GM18511 (cell line): Measurements from ENCODE around the gene CHCHD6.

ENCODE experiments used
- ATAC-seq: cut with Tn5 transposase; IDR thresholded peaks from one replicate; pipeline ENCODE4 v1.9.1; 2021; ENCODE audit warnings: mild to moderate bottlenecking, moderate library complexity; ENCODE audit not compliant: unreplicated experiment

The CHCHD6 gene

DNA sequence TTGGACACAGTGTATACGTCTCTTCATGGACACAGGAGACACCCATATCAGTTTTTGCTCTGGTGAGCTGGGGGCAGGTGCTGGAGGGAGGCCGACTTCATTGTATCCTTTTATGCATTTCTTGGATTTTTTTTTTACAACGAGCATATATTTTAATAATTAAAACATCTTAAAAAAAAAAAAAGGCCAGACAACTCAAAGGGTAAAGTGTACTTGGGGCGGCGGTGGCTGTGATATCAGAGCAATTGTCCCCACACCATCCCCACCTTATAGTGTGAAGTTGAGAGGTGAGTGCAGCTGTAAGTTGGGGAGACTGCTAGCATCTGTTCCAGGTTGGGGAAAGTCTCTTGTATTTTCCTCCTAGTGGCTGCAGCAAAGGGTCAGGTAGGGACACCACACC is 266.9 kb downstream of the CHCHD6 start:
- no peak for ATAC-seq

GRCh38 chr3:126971891-126972351 is 267.9 kb downstream of the CHCHD6 start:
- ATAC-seq: no peak

GRCh38 chr3:126972866-126973265 is 268.8 kb downstream of the CHCHD6 start:
- no peak for ATAC-seq

- ATAC-seq: no peak
Observed at GRCh38 chr3:126973814-126974213, 269.8 kb downstream of the CHCHD6 start.

- ATAC-seq: no peak
Observed at GRCh38 chr3:126974756-126975155, 270.7 kb downstream of the CHCHD6 start.

DNA sequence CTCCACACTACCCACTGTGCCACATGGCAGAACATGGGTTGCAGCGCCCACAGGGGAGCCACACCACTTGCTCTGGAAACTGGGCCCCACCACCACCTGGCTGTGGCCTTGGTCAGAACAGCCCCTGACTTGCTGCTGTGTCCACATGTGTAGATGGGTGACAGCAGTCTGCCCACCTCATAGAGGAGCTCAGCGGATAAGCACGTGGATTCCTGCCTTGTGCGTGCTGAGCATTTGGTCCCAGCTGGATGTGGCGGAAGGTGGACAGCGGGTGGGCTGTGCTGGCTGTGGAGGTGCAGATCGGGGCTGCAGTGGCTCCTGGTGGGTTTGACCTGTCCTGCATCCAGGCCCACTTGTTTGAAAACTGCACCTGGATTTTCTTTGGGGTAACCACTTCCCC is 272.9 kb downstream of the CHCHD6 start:
- no peak for ATAC-seq

- no peak for ATAC-seq
Observed at GRCh38 chr3:126977821-126978220, 273.8 kb downstream of the CHCHD6 start.

- no peak for ATAC-seq
Observed at GRCh38 chr3:126978291-126978690, 274.3 kb downstream of the CHCHD6 start.

DNA sequence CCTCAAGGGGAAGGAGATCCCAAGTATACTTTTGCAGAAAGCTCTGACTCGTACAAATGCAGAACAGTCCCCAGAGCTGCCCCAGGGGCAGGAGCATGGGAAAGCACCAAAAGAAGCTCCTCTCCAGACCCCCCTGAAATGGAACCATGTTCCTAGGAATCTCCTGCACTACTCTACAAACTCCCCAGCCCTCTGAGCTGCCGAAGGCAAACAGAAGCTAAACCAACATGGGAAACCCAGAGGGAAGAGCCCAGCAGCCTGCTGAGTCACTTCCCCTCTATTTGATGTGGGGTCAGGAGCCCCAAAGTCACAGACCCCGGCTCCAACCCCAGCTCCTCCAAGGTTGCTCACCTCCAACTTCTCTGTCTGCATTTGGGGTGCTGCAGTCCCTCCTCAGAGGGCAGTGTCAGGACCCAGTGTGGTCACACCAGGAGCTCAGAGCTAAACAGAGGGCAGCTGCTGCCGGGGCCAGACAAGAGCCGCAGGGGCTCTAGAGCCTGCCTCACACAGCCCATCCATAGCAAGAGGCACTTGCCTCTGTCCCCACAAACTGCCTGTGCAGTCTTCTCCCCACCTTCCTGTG is 275.1 kb downstream of the CHCHD6 start:
- no peak for ATAC-seq

- ATAC-seq: no peak
Observed at GRCh38 chr3:126980266-126980811, 276.3 kb downstream of the CHCHD6 start.

DNA sequence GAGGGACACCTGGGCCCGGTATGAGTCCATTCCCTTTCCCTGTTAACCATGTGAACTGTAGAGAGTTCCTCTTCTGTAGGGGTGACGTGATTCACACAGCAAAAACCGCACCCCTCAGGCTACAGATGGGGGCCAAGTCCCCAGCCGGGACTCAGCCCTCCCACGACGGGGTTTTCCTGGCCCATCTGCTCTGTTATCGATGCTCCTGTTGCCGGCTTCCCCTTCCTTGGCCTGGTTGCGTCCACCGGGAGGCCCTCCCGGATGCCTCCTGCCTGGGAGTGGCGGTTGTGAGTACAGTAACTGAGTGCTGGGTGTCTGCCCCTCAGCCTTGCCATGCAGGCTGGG is 278.1 kb downstream of the CHCHD6 start:
- ATAC-seq: peak; percentile 42

GRCh38 chr3:126982471-126983175 is 278.6 kb downstream of the CHCHD6 start, which contains the start of gene PLXNA1:
Gene PLXNA1 (plus strand): TSS chr3:126983115. CDS start chr3:126988594, 5,479 bp downstream.
- ATAC-seq: peak; percentile 68

GRCh38 chr3:126983276-126983652 is 279.2 kb downstream of the CHCHD6 start:
- no peak for ATAC-seq

GRCh38 chr3:126983653-126984390 is 279.8 kb downstream of the CHCHD6 start:
- ATAC-seq: no peak

DNA sequence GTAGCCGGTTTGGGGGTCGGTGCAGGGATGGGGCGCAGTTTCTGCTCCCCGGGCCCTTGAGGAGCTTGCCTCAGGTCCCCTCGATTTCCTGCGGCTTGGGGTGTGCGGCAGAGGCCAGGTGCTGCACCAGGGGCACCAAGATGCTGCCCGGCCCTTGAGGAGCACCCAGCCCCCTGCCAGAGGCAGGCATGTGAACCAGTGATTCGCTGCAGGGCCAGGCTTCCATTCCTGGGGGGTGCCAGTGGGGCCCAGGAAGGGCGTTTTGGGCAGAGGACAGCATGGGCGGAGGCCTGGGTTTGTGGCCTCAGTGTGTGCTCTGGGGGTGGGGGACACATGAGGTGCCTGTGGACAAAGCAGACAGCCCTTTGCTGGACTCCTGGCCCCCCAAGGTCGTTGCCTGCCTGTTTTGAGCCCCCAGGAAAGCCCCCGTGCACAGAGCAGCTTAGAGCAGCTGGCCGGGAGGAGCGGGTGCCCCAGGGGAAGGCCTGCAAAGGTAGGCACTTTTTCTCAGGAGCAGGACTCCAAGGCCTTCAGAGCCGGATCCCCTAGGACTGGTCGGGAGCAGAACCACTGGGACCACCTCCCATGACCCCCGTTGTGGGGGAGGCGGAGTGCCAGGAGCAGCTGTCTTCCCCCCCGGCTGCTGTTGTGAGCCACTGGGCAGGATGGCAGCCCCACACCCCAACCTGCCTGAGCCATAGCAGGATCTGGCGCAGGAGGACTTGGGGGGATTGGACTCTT is 280.5 kb downstream of the CHCHD6 start:
- no peak for ATAC-seq

- no peak for ATAC-seq
Observed at GRCh38 chr3:126985132-126985985, 281.3 kb downstream of the CHCHD6 start.

GRCh38 chr3:126986001-126986400 is 282.0 kb downstream of the CHCHD6 start:
- no peak for ATAC-seq

DNA sequence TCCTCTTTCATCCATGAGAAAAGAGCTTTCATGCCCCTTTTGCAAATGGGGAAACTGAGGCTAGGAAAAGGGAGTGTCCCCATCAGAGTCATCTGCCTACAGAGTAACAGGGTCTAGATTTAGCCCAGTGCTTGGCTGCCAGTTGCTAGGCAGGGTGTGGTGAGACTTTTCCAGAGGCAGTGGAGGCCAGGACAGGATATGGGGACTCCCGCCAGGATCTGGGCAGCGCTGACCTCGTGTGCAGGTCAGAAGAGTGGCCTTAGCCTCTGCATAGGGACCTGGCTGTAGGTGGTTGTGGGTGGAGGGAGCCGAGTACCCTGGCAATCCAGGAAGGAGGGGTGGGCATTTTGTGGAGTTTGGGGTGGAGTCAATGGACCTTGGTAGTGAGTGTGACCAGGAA is 283.1 kb downstream of the CHCHD6 start:
- ATAC-seq: no peak

- no peak for ATAC-seq
Observed at GRCh38 chr3:126987596-126987995, 283.6 kb downstream of the CHCHD6 start.

- ATAC-seq: no peak
Observed at GRCh38 chr3:126988451-126989021, 284.5 kb downstream of the CHCHD6 start.
